GM12874 (cell line): ENCODE measurements around the gene PTTG2.

Experiments
- CTCF ChIP-seq: IDR thresholded peaks from 2 replicates; pipeline ENCODE4 v1.5.1; 2011; ENCODE audit warnings: low read depth, mild to moderate bottlenecking, control low read depth, low read length, moderate library complexity; ENCODE audit not compliant: insufficient read depth

The PTTG2 gene

GRCh38 chr4:37981844-37982720 lies 21.9 kb downstream of the PTTG2 start:
- no peak for TF ChIP-seq CTCF

GRCh38 chr4:37982736-37983135 lies 22.5 kb downstream of the PTTG2 start:
- TF ChIP-seq CTCF: no peak

GRCh38 chr4:37983951-37984350 lies 23.8 kb downstream of the PTTG2 start:
- TF ChIP-seq CTCF: no peak

GRCh38 chr4:37985730-37986275 lies 25.6 kb downstream of the PTTG2 start:
- no peak for TF ChIP-seq CTCF

GRCh38 chr4:37988670-37989069 lies 28.5 kb downstream of the PTTG2 start:
- TF ChIP-seq CTCF: no peak

- no peak for TF ChIP-seq CTCF
Measured at GRCh38 chr4:37989398-37990260, 29.4 kb downstream of the PTTG2 start.

GRCh38 chr4:37990731-37991245 lies 30.6 kb downstream of the PTTG2 start:
- TF ChIP-seq CTCF: no peak
